ENCODE measurements around the gene LRRC8C. TPM values are rescaled to one million over a fixed set of nuclear protein-coding genes. Genes with fewer than 3 reads are reported as not detected.

LRRC8C gene
- total RNA-seq, 2 experiments from 2014 or later = 28.4 to 30.2 TPM

DNA sequence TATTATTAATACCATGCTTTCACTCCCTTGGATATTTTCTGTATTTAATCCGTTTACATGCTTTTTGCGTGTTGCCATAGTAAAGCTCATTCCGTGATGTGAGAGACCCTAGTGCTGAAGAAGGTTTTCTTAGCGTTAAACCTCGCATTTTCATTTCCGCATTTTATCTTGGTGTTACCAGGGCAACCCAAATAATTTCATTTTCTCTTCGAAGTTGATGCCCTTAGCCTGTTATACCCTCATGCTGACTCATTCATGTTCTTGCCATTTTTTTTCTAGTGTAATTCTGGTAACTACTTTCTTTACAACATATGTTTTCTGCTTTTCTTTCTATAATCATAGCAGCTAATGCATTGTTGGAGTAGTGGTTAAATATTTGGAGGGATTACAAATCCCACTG, 37.2 kb downstream of the LRRC8C start:
- peak overlapping the region; percentile 45 for H3K27ac Mint-ChIP-seq

DNA sequence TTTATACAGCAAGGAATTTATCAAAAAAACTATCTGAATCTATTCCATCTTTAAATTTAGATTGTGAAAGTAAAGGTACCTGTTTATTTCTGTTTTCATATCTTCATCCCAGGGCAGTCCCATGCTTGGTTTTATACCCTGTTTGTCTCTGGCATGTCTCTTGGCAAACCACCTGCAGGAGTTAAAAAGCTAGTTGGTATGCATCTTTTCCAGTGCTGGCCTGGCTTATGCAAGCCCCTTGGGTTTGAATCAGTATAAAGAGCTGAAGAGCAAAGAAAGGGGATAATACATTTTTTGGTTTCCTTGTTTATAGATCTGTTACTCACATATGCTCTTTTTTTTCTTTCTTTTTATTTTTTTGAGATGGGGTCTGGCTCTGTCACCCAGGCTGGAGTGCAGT, 37.8 kb downstream of the LRRC8C start:
- Histone ChIP-seq H3K27ac (ENCODE audit: low read depth in 1 of 2, low read length in 2 of 2) (peak overlapping the region in 1 of 2 donors; percentile 4), H3K4me3 (ENCODE audit: low read length) (no peak overlapping the region), H3K36me3 (ENCODE audit: insufficient read depth, low read length) (peaks cover 7% of the 10 kb centered on the region), H3K9me3 (ENCODE audit: control insufficient read depth in 1 of 2, insufficient read depth in 1 of 2, low read length in 2 of 2) (no peaks in the 10 kb centered on the region), H3K27me3 (ENCODE audit: control insufficient read depth in 1 of 2, insufficient read depth in 2 of 2, low read length in 2 of 2) (no peaks in the 10 kb centered on the region), H3K4me1 (ENCODE audit: insufficient read depth, low read length) (peaks cover 41% of the 10 kb centered on the region)
- intact Hi-C loops (cut with DNase I, micrococcal nuclease) = loop anchor here in 1 of 2 experiments (5.0 kb wide), 1 partner anchor 38 kb away; the partner anchor contains the start of gene LRRC8C
- CTCF ChIA-PET = interaction anchor here (0.5 to 2.1 kb wide), 6 partner anchors 11 to 93 kb away, joined by 3 to 7 read pairs (median 4); partner anchors contain the start of gene LRRC8C
- no peak for ATAC-seq (ENCODE audit: poor library complexity)
- DNase-seq = no peak
- TF ChIP-seq, protein P1, sequence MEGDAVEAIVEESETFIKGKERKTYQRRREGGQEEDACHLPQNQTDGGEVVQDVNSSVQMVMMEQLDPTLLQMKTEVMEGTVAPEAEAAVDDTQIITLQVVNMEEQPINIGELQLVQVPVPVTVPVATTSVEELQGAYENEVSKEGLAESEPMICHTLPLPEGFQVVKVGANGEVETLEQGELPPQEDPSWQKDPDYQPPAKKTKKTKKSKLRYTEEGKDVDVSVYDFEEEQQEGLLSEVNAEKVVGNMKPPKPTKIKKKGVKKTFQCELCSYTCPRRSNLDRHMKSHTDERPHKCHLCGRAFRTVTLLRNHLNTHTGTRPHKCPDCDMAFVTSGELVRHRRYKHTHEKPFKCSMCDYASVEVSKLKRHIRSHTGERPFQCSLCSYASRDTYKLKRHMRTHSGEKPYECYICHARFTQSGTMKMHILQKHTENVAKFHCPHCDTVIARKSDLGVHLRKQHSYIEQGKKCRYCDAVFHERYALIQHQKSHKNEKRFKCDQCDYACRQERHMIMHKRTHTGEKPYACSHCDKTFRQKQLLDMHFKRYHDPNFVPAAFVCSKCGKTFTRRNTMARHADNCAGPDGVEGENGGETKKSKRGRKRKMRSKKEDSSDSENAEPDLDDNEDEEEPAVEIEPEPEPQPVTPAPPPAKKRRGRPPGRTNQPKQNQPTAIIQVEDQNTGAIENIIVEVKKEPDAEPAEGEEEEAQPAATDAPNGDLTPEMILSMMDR (IDR thresholded peaks at IDR 0.05) = no peak
- Mint-ChIP-seq H3K36me3 (ENCODE audit: low read depth) (peaks cover 45% of the 10 kb centered on the region), H3K4me3 (no peak overlapping the region), H3K9me3 (no peaks in the 10 kb centered on the region), H3K27me3 (no peaks in the 10 kb centered on the region), H3K27ac (peak overlapping the region; percentile 45), H3K4me1 (ENCODE audit: low read depth) (peaks cover 99% of the 10 kb centered on the region)
- POLR2A ChIA-PET = interaction anchor here (0.6 to 3.8 kb wide), 6 partner anchors 9 to 49 kb away, joined by 3 to 28 read pairs (median 5); no protein-coding TSS in a partner anchor

More for the DNA sequence above, 37.2 kb downstream of the LRRC8C start:
- CTCF ChIA-PET = interaction anchor here (0.5 to 2.1 kb wide), 9 partner anchors 10 to 93 kb away, joined by 3 to 7 read pairs (median 4); partner anchors contain the start of gene LRRC8C
- H3K4me1 ChIP-seq (ENCODE audit: insufficient read depth, low read length) = peaks cover 39% of the 10 kb centered on the region
- peak; percentile 86 for ATAC-seq (ENCODE audit: poor library complexity)
- no peak overlapping the region for H3K4me3 ChIP-seq (ENCODE audit: low read length)
- no peaks in the 10 kb centered on the region for H3K27me3 ChIP-seq (ENCODE audit: control insufficient read depth in 1 of 2, insufficient read depth in 2 of 2, low read length in 2 of 2)
- peaks cover 98% of the 10 kb centered on the region for H3K4me1 Mint-ChIP-seq (ENCODE audit: low read depth)
- TF ChIP-seq, protein P1 (IDR thresholded peaks at IDR 0.05) = no peak
- H3K36me3 ChIP-seq (ENCODE audit: insufficient read depth, low read length) = peaks cover 7% of the 10 kb centered on the region
- no peaks in the 10 kb centered on the region for H3K27me3 Mint-ChIP-seq
- POLR2A ChIA-PET = interaction anchor here (0.9 to 3.8 kb wide), 6 partner anchors 9 to 37 kb away, joined by 3 to 28 read pairs (median 4); partner anchors contain the start of gene LRRC8C
- no peak overlapping the region for H3K27ac ChIP-seq (ENCODE audit: low read depth in 1 of 2, low read length in 2 of 2)
- intact Hi-C loops (cut with DNase I, micrococcal nuclease) = loop anchor here in 1 of 2 experiments (5.0 kb wide), 1 partner anchor 38 kb away; the partner anchor contains the start of gene LRRC8C
- H3K4me3 Mint-ChIP-seq = peak overlapping the region; percentile 62
- H3K9me3 Mint-ChIP-seq = no peaks in the 10 kb centered on the region
- peak in 3 of 14 experiments; percentile 79 to 84 (median 81) for DNase-seq
- no peaks in the 10 kb centered on the region for H3K9me3 ChIP-seq (ENCODE audit: control insufficient read depth in 1 of 2, insufficient read depth in 1 of 2, low read length in 2 of 2)
- peaks cover 40% of the 10 kb centered on the region for H3K36me3 Mint-ChIP-seq (ENCODE audit: low read depth)

DNA sequence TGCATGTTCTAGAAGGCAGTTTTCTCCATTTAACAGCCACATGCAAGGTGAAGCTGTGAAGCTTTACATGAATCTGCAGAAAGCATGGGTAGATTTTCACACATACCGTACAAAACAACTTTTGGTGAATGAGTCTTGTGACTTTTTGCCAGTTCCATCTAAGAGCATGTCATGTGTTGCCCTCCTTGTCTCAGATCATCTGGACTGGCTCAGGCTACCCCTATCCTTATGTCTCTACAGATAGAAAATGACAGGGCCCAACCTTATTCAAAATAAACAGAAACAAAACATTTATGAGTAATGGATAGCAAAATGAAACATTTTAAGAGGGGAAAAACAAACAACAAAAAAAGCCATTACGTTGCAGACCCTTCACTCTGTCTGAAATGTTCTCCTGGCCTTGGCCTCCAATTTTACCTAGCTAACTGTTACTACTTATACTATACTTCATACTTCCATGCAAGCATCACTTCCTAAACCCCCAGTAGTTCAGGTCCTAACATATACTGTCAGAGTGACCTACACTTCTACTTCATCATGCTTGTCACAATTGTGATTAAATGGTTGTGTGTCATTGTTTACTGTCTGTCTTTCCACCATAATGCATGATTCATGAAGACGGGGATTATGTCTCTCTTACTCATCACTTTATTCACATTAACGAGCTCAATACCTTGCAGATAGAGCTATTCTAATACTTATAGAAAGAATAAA, 39.0 kb downstream of the LRRC8C start:
- H3K27me3 ChIP-seq (ENCODE audit: control insufficient read depth in 1 of 2, insufficient read depth in 2 of 2, low read length in 2 of 2) = no peaks in the 10 kb centered on the region
- Mint-ChIP-seq H3K4me3 (peak overlapping the region; percentile 4), H3K9me3 (no peaks in the 10 kb centered on the region), H3K4me1 (ENCODE audit: low read depth) (peaks cover 99% of the 10 kb centered on the region), H3K27ac (peak overlapping the region; percentile 13), H3K27me3 (no peaks in the 10 kb centered on the region), H3K36me3 (ENCODE audit: low read depth) (peaks cover 46% of the 10 kb centered on the region)
- TF ChIP-seq, protein P1 (IDR thresholded peaks at IDR 0.05) = no peak
- peaks cover 36% of the 10 kb centered on the region for H3K4me1 ChIP-seq (ENCODE audit: insufficient read depth, low read length)
- peaks cover 4% of the 10 kb centered on the region for H3K36me3 ChIP-seq (ENCODE audit: insufficient read depth, low read length)
- H3K27ac ChIP-seq (ENCODE audit: low read depth in 1 of 2, low read length in 2 of 2) = no peak overlapping the region
- ChIA-PET CTCF (interaction anchor here (1.0 kb wide), 1 partner anchor 10 kb away, joined by 3 read pairs; no protein-coding TSS in a partner anchor), POLR2A (interaction anchor here (0.6 to 1.6 kb wide), 3 partner anchors 17 to 149 kb away, joined by 3 to 4 read pairs (median 3); partner anchors contain the start of gene LRRC8C)
- intact Hi-C loops (cut with DNase I, micrococcal nuclease) = loop anchor here in 1 of 2 experiments (5.0 kb wide), 1 partner anchor 40 kb away; the partner anchor contains the start of gene LRRC8C
- no peak overlapping the region for H3K4me3 ChIP-seq (ENCODE audit: low read length)
- DNase-seq (no peak), ATAC-seq (ENCODE audit: poor library complexity) (no peak)
- no peaks in the 10 kb centered on the region for H3K9me3 ChIP-seq (ENCODE audit: control insufficient read depth in 1 of 2, insufficient read depth in 1 of 2, low read length in 2 of 2)

All from CD4-positive, alpha-beta T cell (primary cell).